ENCODE data around the gene MAPRE3.
A peak's percentile ranks its signal among the peaks of the same experiment; 100 is the strongest.

The MAPRE3 gene

DNA sequence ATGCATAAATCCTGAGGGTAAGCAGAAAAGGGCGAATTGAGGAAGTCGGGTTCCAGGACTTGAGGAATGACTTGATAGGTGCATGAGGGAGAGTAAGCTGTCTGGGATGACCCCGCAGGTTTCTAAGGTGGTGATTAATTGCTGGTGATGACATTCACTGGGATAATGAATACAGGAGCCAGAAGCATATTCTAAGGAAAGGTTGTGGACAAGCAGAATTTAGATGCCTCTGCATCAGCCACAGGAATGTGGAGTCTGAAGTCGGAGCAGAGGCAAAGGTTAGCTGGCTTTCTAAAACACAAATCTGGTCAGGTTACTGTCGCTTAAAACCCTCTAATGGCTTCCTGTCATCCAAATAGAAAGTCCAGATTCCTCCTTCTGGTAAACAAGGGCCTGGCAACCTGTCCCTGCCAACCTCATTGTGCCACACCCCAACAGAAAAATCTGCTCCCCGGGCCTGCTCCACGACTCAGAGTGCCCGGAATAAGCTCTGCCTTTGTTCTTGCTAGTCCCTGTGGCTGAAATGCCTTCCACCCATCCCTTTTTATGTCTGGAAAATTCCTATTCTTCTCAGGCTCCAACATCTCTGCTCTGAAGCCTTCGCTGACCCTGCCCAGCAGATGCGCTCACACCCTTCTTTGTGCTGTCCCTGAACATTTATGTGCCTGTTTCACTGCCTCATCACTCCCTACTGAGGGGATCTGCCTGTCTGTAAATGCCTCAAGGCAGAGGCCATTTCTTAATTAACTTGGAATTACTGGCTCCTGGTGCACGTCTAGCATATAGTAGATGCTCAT lies 51.0 kb downstream of the MAPRE3 start:
- H3K9me3 ChIP-seq (ENCODE audit: low read length) = no peaks in the 10 kb centered on the region
- no peak overlapping the region for H3K4me3 ChIP-seq (ENCODE audit: low read depth in 1 of 2, low read length in 2 of 2)
- no peak overlapping the region for H3K9ac ChIP-seq (ENCODE audit: low read length)
- H3K27ac ChIP-seq (ENCODE audit: low read depth, low read length) = no peak overlapping the region
- H3K4me1 ChIP-seq (ENCODE audit: insufficient read depth, low read length) = peaks cover 5% of the 10 kb centered on the region
- H3K27me3 ChIP-seq (ENCODE audit: control insufficient read depth in 1 of 2, insufficient read depth in 2 of 2, low read length in 2 of 2) = no peaks in the 10 kb centered on the region
- H3K36me3 ChIP-seq (ENCODE audit: insufficient read depth, low read length) = peaks cover 31% of the 10 kb centered on the region

DNA sequence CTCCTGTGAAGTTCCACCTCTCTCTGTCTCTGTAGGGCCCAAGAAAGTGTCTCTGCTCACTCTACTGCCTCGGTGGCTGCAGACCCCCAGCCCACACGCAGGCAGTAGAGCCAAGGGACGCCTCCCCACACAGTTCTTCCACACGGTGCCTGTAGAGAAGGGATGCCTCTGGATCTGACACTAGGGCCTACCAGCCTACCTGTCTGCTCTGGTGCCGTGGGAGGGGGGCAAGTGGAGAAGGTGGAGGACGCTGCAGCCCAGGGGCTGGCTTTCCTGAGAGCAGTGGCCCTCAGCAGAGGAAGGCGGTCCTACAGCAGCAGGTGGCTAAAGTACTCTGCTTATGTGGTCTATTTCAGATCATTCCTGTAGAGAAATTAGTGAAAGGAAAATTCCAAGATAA lies 53.3 kb downstream of the MAPRE3 start:
- Histone ChIP-seq H3K36me3 (ENCODE audit: insufficient read depth, low read length) (peaks cover 31% of the 10 kb centered on the region), H3K4me3 (ENCODE audit: low read depth in 1 of 2, low read length in 2 of 2) (no peak overlapping the region), H3K9me3 (ENCODE audit: low read length) (no peaks in the 10 kb centered on the region), H3K4me1 (ENCODE audit: insufficient read depth, low read length) (peaks cover 5% of the 10 kb centered on the region), H3K27me3 (ENCODE audit: control insufficient read depth in 1 of 2, insufficient read depth in 2 of 2, low read length in 2 of 2) (no peaks in the 10 kb centered on the region), H3K9ac (ENCODE audit: low read length) (no peak overlapping the region), H3K27ac (ENCODE audit: low read depth, low read length) (no peak overlapping the region)

DNA sequence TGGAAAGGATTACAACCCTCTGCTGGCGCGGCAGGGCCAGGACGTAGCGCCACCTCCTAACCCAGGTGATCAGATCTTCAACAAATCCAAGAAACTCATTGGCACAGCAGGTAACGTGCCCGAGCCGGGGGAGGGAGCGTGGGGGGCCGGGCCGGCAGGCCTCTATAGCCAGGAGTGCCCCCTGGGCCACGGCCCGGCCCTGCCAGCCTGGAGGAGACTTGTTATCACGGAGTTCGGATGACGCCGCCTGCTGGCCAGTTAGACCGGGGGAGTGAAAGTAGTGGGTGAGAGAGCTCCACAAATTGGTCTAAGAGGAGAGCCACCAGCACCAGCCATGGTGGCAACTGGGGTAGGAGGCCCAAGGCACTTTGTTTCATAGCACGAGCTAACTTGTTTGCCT lies 53.8 kb downstream of the MAPRE3 start:
- Histone ChIP-seq H3K9ac (ENCODE audit: low read length) (no peak overlapping the region), H3K4me1 (ENCODE audit: insufficient read depth, low read length) (peaks cover 5% of the 10 kb centered on the region), H3K36me3 (ENCODE audit: insufficient read depth, low read length) (peaks cover 31% of the 10 kb centered on the region), H3K27ac (ENCODE audit: low read depth, low read length) (no peak overlapping the region), H3K9me3 (ENCODE audit: low read length) (no peaks in the 10 kb centered on the region), H3K4me3 (ENCODE audit: low read depth in 1 of 2, low read length in 2 of 2) (no peak overlapping the region), H3K27me3 (ENCODE audit: control insufficient read depth in 1 of 2, insufficient read depth in 2 of 2, low read length in 2 of 2) (no peaks in the 10 kb centered on the region)

DNA sequence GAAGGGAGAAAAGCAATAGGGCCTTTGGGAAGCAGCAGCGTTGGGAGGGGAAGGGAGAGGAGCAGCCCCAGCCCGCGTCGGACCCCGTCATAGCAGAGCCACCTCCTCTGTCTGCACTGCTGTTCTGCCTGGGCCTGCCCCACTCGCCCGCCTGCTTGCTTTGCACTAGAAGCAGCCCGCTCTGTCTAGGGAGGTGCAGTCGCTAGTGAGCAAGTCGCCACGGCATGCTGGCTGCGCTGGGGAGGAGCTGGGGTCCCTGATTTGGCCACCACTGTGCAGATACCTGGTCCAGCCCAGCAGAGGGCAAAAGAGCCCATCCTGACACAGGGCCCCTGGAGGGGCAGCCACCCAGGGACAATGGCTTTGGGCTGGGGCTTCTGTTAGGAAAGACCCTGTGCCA lies 54.4 kb downstream of the MAPRE3 start:
- H3K9ac ChIP-seq (ENCODE audit: low read length) = no peak overlapping the region
- H3K4me3 ChIP-seq (ENCODE audit: low read depth in 1 of 2, low read length in 2 of 2) = no peak overlapping the region
- H3K27ac ChIP-seq (ENCODE audit: low read depth, low read length) = no peak overlapping the region
- H3K4me1 ChIP-seq (ENCODE audit: insufficient read depth, low read length) = peaks cover 5% of the 10 kb centered on the region
- H3K9me3 ChIP-seq (ENCODE audit: low read length) = no peaks in the 10 kb centered on the region
- peaks cover 31% of the 10 kb centered on the region for H3K36me3 ChIP-seq (ENCODE audit: insufficient read depth, low read length)
- no peaks in the 10 kb centered on the region for H3K27me3 ChIP-seq (ENCODE audit: control insufficient read depth in 1 of 2, insufficient read depth in 2 of 2, low read length in 2 of 2)

DNA sequence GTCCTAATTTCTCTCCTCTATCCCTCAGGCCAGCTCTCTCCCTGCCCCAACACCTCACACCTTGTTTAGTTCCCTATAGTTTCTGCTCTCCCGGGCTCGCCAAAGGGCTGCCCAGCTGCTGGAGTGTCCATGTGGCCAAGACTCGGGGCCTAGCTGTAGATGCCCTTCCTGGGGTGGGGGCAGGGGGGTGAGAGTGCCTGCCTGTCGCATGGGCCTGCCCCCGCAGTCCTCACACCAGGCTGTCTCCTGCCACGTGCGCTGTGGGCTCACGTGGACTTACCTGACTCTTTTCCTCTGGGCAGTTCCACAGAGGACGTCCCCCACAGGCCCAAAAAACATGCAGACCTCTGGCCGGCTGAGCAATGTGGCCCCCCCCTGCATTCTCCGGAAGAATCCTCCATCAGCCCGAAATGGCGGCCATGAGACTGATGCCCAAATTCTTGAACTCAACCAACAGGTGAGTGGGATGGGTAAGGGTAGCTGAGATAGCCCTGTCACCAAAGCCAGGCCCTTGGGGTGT lies 54.9 kb downstream of the MAPRE3 start:
- H3K9me3 ChIP-seq (ENCODE audit: low read length) = no peaks in the 10 kb centered on the region
- no peak overlapping the region for H3K4me3 ChIP-seq (ENCODE audit: low read depth in 1 of 2, low read length in 2 of 2)
- H3K27me3 ChIP-seq (ENCODE audit: control insufficient read depth in 1 of 2, insufficient read depth in 2 of 2, low read length in 2 of 2) = no peaks in the 10 kb centered on the region
- H3K27ac ChIP-seq (ENCODE audit: low read depth, low read length) = no peak overlapping the region
- H3K4me1 ChIP-seq (ENCODE audit: insufficient read depth, low read length) = peaks cover 3% of the 10 kb centered on the region
- peaks cover 31% of the 10 kb centered on the region for H3K36me3 ChIP-seq (ENCODE audit: insufficient read depth, low read length)
- H3K9ac ChIP-seq (ENCODE audit: low read length) = no peak overlapping the region

DNA sequence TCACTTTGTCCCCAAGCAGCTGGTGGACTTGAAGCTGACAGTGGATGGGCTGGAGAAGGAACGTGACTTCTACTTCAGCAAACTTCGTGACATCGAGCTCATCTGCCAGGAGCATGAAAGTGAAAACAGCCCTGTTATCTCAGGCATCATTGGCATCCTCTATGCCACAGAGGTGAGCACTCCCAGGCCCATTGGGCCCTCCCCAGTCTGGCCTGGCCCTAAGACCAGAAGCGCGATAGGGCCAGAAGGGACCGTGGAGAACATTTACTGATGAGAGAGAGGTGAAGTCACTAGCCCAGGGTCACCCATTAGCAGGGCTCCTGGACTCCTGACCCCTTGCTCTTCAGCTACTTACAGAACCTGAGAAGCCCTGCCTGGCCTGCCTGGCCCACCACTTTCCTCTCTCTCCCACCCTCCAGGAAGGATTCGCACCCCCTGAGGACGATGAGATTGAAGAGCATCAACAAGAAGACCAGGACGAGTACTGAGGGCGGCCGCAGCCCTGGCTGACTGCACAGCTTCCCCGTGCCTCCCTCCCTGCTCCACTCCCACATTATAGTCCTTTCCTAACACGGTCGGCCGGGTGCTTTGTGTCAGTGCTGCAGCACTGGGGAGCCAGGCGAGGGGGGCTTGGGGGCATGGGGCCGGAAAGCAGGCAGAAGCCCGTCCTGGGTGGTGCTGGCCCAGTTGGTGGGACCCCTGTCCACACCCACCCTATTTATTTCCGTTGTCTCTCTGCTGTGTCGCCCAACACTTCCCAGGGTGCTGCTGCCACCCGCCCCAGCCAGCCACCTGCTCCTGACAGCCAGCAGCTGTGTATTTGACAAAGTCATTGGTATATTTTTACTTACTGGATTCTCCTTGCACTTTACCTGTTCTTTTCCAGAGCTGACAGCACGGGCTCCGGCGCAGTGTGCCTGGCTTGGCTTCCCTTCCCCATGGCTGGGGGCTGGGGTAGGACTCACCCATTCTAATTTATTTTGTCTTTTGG lies 55.7 kb downstream of the MAPRE3 start:
- no peak overlapping the region for H3K4me3 ChIP-seq (ENCODE audit: low read depth in 1 of 2, low read length in 2 of 2)
- no peaks in the 10 kb centered on the region for H3K4me1 ChIP-seq (ENCODE audit: insufficient read depth, low read length)
- H3K36me3 ChIP-seq (ENCODE audit: insufficient read depth, low read length) = peaks cover 31% of the 10 kb centered on the region
- no peaks in the 10 kb centered on the region for H3K9me3 ChIP-seq (ENCODE audit: low read length)
- no peak overlapping the region for H3K27ac ChIP-seq (ENCODE audit: low read depth, low read length)
- no peak overlapping the region for H3K9ac ChIP-seq (ENCODE audit: low read length)
- H3K27me3 ChIP-seq (ENCODE audit: control insufficient read depth in 1 of 2, insufficient read depth in 2 of 2, low read length in 2 of 2) = no peaks in the 10 kb centered on the region

DNA sequence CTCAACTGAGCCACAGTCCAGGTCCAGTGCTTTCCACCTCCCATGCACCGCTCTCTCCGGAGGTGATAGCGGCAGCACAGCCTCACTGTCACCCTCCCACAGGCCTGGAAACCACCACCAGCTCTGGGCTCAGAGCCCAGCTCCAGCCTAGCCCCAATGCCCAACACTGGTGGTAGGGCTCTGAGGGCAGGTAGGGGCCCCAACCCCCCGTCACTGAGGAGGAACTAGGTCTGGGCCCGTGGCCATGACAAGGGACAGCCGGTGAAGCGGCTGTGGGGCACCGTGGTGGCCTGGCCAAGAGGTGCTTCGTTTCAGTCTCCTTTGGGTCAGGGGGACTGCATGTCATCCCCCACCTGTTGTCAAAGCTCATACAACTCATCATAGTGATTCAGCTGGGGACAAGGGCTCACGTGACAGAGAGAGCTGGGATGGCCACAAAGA lies 56.8 kb downstream of the MAPRE3 start:
- H3K9me3 ChIP-seq (ENCODE audit: low read length) = no peaks in the 10 kb centered on the region
- H3K27ac ChIP-seq (ENCODE audit: low read depth, low read length) = no peak overlapping the region
- H3K9ac ChIP-seq (ENCODE audit: low read length) = no peak overlapping the region
- H3K27me3 ChIP-seq (ENCODE audit: control insufficient read depth in 1 of 2, insufficient read depth in 2 of 2, low read length in 2 of 2) = no peaks in the 10 kb centered on the region
- H3K4me1 ChIP-seq (ENCODE audit: insufficient read depth, low read length) = no peaks in the 10 kb centered on the region
- no peak overlapping the region for H3K4me3 ChIP-seq (ENCODE audit: low read depth in 1 of 2, low read length in 2 of 2)
- peaks cover 29% of the 10 kb centered on the region for H3K36me3 ChIP-seq (ENCODE audit: insufficient read depth, low read length)

DNA sequence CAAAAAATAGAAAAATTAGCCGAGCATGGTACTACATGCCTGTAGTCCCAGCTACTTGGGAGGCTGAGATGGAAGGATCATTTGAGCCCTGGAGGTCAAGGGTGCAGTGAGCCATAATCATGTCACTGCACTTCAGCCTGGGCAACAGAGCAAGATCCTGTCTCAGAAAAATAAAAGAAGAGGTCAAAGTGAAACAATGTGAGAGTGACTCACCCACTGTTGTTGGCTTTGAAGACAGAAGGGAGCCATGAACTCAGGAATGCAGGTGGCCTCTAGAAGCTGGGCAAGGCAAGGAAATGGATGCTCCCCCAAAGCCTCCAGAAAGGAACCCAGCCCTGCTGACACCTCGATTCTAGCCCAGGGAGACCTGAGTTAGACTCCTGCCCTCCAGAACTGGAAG lies 58.6 kb downstream of the MAPRE3 start:
- Histone ChIP-seq H3K9ac (ENCODE audit: low read length) (no peak overlapping the region), H3K27me3 (ENCODE audit: control insufficient read depth in 1 of 2, insufficient read depth in 2 of 2, low read length in 2 of 2) (no peaks in the 10 kb centered on the region), H3K36me3 (ENCODE audit: insufficient read depth, low read length) (peaks cover 14% of the 10 kb centered on the region)

DNA sequence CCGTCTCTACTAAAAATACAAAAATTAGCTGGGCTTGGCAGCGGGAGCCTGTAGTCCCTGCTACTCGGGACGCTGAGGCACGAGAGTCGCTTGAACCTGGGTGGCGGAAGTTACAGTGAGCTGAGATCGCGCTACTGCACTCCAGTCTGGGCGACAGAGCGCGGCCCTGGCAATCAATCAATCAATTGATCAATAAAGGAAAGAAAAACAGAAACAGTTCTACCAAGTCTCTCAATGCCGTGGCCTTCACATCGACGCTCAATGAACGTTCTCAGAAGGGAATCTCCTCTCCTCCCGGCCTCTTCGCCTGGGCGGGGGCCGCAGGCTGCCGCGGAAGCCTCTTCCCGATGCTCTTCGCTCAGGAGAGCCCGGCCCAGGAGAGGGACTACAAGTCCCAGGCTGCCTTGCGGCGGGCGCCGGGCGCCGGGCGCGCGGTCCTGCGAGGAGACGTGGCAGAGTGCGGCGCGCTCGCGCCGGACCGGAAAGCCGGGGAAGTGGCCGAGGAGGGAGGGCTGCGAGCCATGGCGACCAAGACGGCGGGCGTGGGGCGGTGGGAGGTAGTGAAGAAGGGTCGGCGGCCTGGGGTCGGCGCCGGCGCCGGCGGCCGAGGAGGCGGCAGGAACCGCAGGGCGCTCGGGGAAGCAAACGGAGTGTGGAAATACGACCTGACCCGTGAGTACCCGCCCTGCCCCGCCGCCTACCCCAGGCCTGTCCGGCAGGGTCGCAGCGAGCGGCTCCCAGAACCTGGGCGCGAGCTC lies 62.2 kb downstream of the MAPRE3 start, which contains the start of gene TMEM214:
Gene TMEM214, plus strand, starts transcription at position 471 of the 758 bp plus-strand sequence. Its CDS starts 51 bp downstream, at position 522.
- peaks cover 29% of the 10 kb centered on the region for H3K36me3 ChIP-seq (ENCODE audit: insufficient read depth, low read length)
- peak within 1 kb of the TSS; percentile 84 for H3K27ac ChIP-seq (ENCODE audit: low read depth, low read length)

More for the DNA sequence above, 58.6 kb downstream of the MAPRE3 start:
- Histone ChIP-seq H3K9me3 (ENCODE audit: low read length) (no peaks in the 10 kb centered on the region), H3K4me3 (ENCODE audit: low read depth in 1 of 2, low read length in 2 of 2) (no peak overlapping the region), H3K4me1 (ENCODE audit: insufficient read depth, low read length) (peaks cover 9% of the 10 kb centered on the region), H3K27ac (ENCODE audit: low read depth, low read length) (no peak overlapping the region)

DNA sequence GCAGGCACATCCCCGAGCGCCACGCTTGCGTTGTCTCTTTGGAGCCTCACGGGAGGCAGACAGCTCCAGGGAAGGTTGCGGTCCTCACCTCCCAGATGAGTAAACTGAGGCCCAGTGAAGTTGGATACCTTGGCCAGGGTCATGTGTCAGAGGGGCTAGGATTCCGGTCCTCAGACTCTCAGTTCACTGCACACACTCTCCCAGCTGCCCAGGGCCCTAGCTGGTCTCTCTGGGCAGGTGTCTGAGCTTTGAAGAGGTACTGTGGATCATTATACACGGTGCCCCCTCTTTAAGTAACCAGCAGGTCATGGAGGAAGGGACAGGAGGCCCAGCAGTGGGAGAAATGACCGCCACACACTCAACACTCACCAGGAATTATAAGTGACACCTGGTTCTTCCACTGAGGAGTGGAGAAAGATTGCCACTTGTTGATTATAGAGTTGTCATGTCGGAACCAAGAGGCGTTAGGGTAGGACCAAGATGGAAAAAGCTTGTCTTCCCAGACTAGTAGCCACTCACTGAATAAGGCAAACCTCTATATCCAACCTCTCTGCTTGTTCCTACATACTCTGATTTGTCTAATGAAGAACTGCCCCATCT lies 62.9 kb downstream of the MAPRE3 start:
- H3K27ac ChIP-seq (ENCODE audit: low read depth, low read length) = peak overlapping the region; percentile 84
- H3K9me3 ChIP-seq (ENCODE audit: low read length) = no peaks in the 10 kb centered on the region
- H3K27me3 ChIP-seq (ENCODE audit: control insufficient read depth in 1 of 2, insufficient read depth in 2 of 2, low read length in 2 of 2) = no peaks in the 10 kb centered on the region
- peak overlapping the region; percentile 97 for H3K9ac ChIP-seq (ENCODE audit: low read length)
- H3K4me1 ChIP-seq (ENCODE audit: insufficient read depth, low read length) = peaks cover 21% of the 10 kb centered on the region
- peaks cover 36% of the 10 kb centered on the region for H3K36me3 ChIP-seq (ENCODE audit: insufficient read depth, low read length)
- peak overlapping the region; percentile 90 to 93 for H3K4me3 ChIP-seq (ENCODE audit: low read depth in 1 of 2, low read length in 2 of 2)

More for the DNA sequence above, 62.2 kb downstream of the MAPRE3 start, which contains the start of gene TMEM214:
- H3K9me3 ChIP-seq (ENCODE audit: low read length) = no peaks in the 10 kb centered on the region
- no peaks in the 10 kb centered on the region for H3K27me3 ChIP-seq (ENCODE audit: control insufficient read depth in 1 of 2, insufficient read depth in 2 of 2, low read length in 2 of 2)
- peak within 1 kb of the TSS; percentile 97 for H3K9ac ChIP-seq (ENCODE audit: low read length)
- peaks cover 21% of the 10 kb centered on the region for H3K4me1 ChIP-seq (ENCODE audit: insufficient read depth, low read length)
- H3K4me3 ChIP-seq (ENCODE audit: low read depth in 1 of 2, low read length in 2 of 2) = peak within 1 kb of the TSS; percentile 90 to 93
